Measurements from ENCODE around the gene ATF6. TPM values are rescaled to one million over a fixed set of nuclear protein-coding genes. Genes with fewer than 3 reads are reported as not detected.
"Not testable (repeated sequence)": the region's sequence is repeated elsewhere in the genome, so short reads cannot be mapped to it uniquely, and the experiment has no call there.

The ATF6 gene
- total and polyA plus RNA-seq, 2 of the 8 experiments (the other 6 are each of a cell fraction or from before 2014, with no cell fraction given) = 4.6 to 10.0 TPM

GRCh38 chr1:161769673-161770045 is 3.5 kb downstream of the ATF6 start:
- H3K9ac ChIP-seq (replicated peaks in 1 of 4; ENCODE audit: extremely low read depth in 1 of 4, low read depth in 3 of 4, low read length in 3 of 4); H3K27ac ChIP-seq (ENCODE audit: low read depth, low read length); H3K27me3 ChIP-seq (replicated peaks in 1 of 4; ENCODE audit: control insufficient read depth in 3 of 4, extremely low read depth in 1 of 4, insufficient read depth in 3 of 4, low read length in 3 of 4); FAIRE-seq; H4K5ac ChIP-seq (ENCODE audit: insufficient read length, low read depth, low read length); H4K20me1 ChIP-seq (replicated peaks in 1 of 2; ENCODE audit: control insufficient read depth in 1 of 2, insufficient read depth in 2 of 2, low read length in 2 of 2); H2BK12ac ChIP-seq (ENCODE audit: low read depth, low read length); H2BK5ac ChIP-seq (ENCODE audit: low read depth, low read length); H3K4ac ChIP-seq (replicated peaks; ENCODE audit: insufficient read length, low read depth, low read length); POLR2A ChIA-PET (ENCODE audit: partially characterized antibody); H3K36me3 ChIP-seq (ENCODE audit: control insufficient read depth in 2 of 4, insufficient read depth in 4 of 4, low read length in 3 of 4); H3K79me1 ChIP-seq (ENCODE audit: low read depth, low read length); H3K23me2 ChIP-seq (ENCODE audit: low read depth, low read length); H3K18ac ChIP-seq (ENCODE audit: extremely low read depth, low read length); H3K4me1 ChIP-seq (replicated peaks in 1 of 4; ENCODE audit: control insufficient read depth in 3 of 4, insufficient read depth in 4 of 4, low read length in 3 of 4); H3K4me2 ChIP-seq (ENCODE audit: insufficient read depth in 1 of 2, low read depth in 2 of 2, low read length in 2 of 2); H2BK20ac ChIP-seq (ENCODE audit: low read length); H4K91ac ChIP-seq (replicated peaks; ENCODE audit: insufficient read length, low read length); H3K14ac ChIP-seq (ENCODE audit: insufficient read length); H3K4me3 ChIP-seq (ENCODE audit: extremely low read depth in 1 of 4, insufficient read depth in 2 of 4, low read depth in 3 of 4, low read length in 4 of 4); DNase-seq (ENCODE audit: low read depth in 1 of 2, low spot score in 2 of 2); H2AK5ac ChIP-seq (ENCODE audit: low read depth, low read length); H4K8ac ChIP-seq (ENCODE audit: extremely low read depth, insufficient read depth, low read length); H2BK15ac ChIP-seq (ENCODE audit: low read length); H3K9me3 ChIP-seq (ENCODE audit: insufficient read depth in 2 of 2, low read depth in 1 of 2, low read length in 1 of 2); H2BK120ac ChIP-seq (replicated peaks; ENCODE audit: low read depth, low read length); H2AFZ ChIP-seq (ENCODE audit: low read length); H3K79me2 ChIP-seq (ENCODE audit: control insufficient read depth in 1 of 2, insufficient read depth in 2 of 2, low read length in 2 of 2); H3K23ac ChIP-seq (ENCODE audit: insufficient read length); H3K56ac ChIP-seq (replicated peaks; ENCODE audit: insufficient read length, low read depth, low read length): not testable (repeated sequence)
- WGBS, 2 experiments (ENCODE audit: extremely low coverage in 1 of 2, insufficient coverage in 1 of 2, insufficient read length in 1 of 2, insufficient replicate concordance in 2 of 2, low coverage in 1 of 2, low lambda C conversion rate in 2 of 2, missing lambda C conversion rate in 1 of 2) = 92% methylated on average over 5 of the region's 5 CpGs; no CpG with 5 or more reads in 1 of the 2 experiments
- CTCF ChIA-PET (ENCODE audit: partially characterized antibody) = interaction anchor here (1.0 to 1.2 kb wide), 2 partner anchors 20 to 267 kb away, joined by 3 read pairs; partner anchors contain the start of gene DUSP12

Measured in H1 (cell line).